Calu3 (cell line): ENCODE results near the gene LRRC8A. TPM values are rescaled to one million over a fixed set of nuclear protein-coding genes. Genes with fewer than 3 reads are reported as not detected.
A peak's percentile ranks its signal among the peaks of the same experiment; 100 is the strongest.

Source experiments
- Bru-seq: library from RNA; stranded (reverse); fragments of 400-500 nt; gene quantifications from one replicate; lab custom pipeline; 2021; lab: Mats Ljungman, UMichigan
- BruChase-seq, 2 experiments: library from RNA; stranded (reverse); fragments of 400-500 nt; gene quantifications; one replicate each; lab custom pipeline; 2021; lab: Mats Ljungman, UMichigan
- BruUV-seq: library from RNA; stranded (reverse); fragments of 400-500 nt; replicated peaks from 2 replicates; lab custom pipeline; 2021; lab: Mats Ljungman, UMichigan
- CTCF ChIA-PET: fragments of 300-600 bp; sonication (Branson Sonifier 250); formaldehyde crosslinking; loops from one replicate; lab custom pipeline; 2022; ENCODE audit warnings: antibody characterized with exemption; lab: Charles Lee
- DNase-seq: peaks from one replicate; pipeline ENCODE4 v3.0.0; 2022
- H3K27ac Mint-ChIP-seq: one replicate; pipeline ENCODE4 v1.8.0; 2022; ENCODE audit warnings: mixed read lengths; ENCODE audit not compliant: unreplicated experiment
- H3K27me3 Mint-ChIP-seq: one replicate; pipeline ENCODE4 v1.8.0; 2022; ENCODE audit warnings: mixed read lengths; ENCODE audit not compliant: unreplicated experiment
- H3K36me3 Mint-ChIP-seq: one replicate; pipeline ENCODE4 v1.8.0; 2022; ENCODE audit warnings: mild to moderate bottlenecking, moderate library complexity, mixed read lengths; ENCODE audit not compliant: insufficient read depth, unreplicated experiment
- H3K4me1 Mint-ChIP-seq: one replicate; pipeline ENCODE4 v1.8.0; 2022; ENCODE audit warnings: mild to moderate bottlenecking, low read depth, mixed read lengths; ENCODE audit not compliant: unreplicated experiment
- H3K4me3 Mint-ChIP-seq: one replicate; pipeline ENCODE4 v1.8.0; 2022; ENCODE audit warnings: mild to moderate bottlenecking, low read depth, moderate library complexity, mixed read lengths; ENCODE audit not compliant: unreplicated experiment
- H3K9me3 Mint-ChIP-seq: one replicate; pipeline ENCODE4 v1.8.0; 2022; ENCODE audit warnings: low read depth, mixed read lengths; ENCODE audit not compliant: unreplicated experiment
- CTCF ChIP-seq: fragments of 200-600 bp; IDR thresholded peaks from one replicate; pipeline ENCODE4 v1.8.0; 2022; ENCODE audit warnings: antibody characterized with exemption; ENCODE audit not compliant: unreplicated experiment
- intact Hi-C: fragments of 100-400 bp; cut with micrococcal nuclease; formaldehyde crosslinking; loops from one replicate; pipeline ENCODE4 v1.10.0; 2022; ENCODE audit not compliant: unreplicated experiment
- long read RNA-seq: library from polyadenylated mRNA; stranded (forward); transcript quantifications from one replicate; pipeline ENCODE4 v2.0.0, GENCODE V29; 2022
- total RNA-seq: library from RNA; stranded (reverse); gene quantifications from 2 replicates; pipeline ENCODE4 v1.2.3, GENCODE V29; 2022

LRRC8A gene
- 28.7 and 29.9 TPM in 2 replicates for total RNA-seq
- percentile 54 among the genes with signal in this experiment for Bru-seq, nascent RNA
- BruChase-seq, experiment 1, labeled RNA remaining after a 6-hour chase = percentile 66 among the genes with signal in this experiment
- percentile 65 among the genes with signal in this experiment for BruChase-seq, experiment 2, labeled RNA remaining after a 2-hour chase
- long read RNA-seq, full-length matches to known transcripts = 29 of 47 reads
- long read RNA-seq, partial matches to known transcripts = 7 of 47 reads
- long read RNA-seq, other reads (novel, unspliced or antisense) = 11 of 47 reads

- CTCF ChIA-PET = no interaction called here
- TF ChIP-seq CTCF = no peak
- Mint-ChIP-seq H3K4me1 (no peaks in the 10 kb centered on the region), H3K27ac (peak within 1 kb of the TSS; percentile 90), H3K27me3 (no peaks in the 10 kb centered on the region), H3K9me3 (no peaks in the 10 kb centered on the region), H3K36me3 (peaks cover 37% of the 10 kb centered on the region), H3K4me3 (peak within 1 kb of the TSS; percentile 85)
- no TSS peak for BruUV-seq
- peak; percentile 94 for DNase-seq
- intact Hi-C loops = loop anchor here (5.0 kb wide), 1 partner anchor 45 kb away; no protein-coding TSS in a partner anchor
Measured at GRCh38 chr9:128881884-128882676, at the start of gene LRRC8A, which contains the start of gene KYAT1. TSS of gene LRRC8A (plus strand) at chr9:128882133. CDS start at chr9:128907165, 25,032 bp downstream. TSS of gene KYAT1 (minus strand) at chr9:128881950. CDS start at chr9:128845405, 36,545 bp downstream.

- BruUV-seq = no TSS peak
- no peak for DNase-seq
- CTCF ChIA-PET = interaction anchor here (0.6 kb wide), 1 partner anchor 182 kb away, joined by 3 read pairs; no protein-coding TSS in a partner anchor
- TF ChIP-seq CTCF = no peak
- H3K4me1 Mint-ChIP-seq = peaks cover 4% of the 10 kb centered on the region
- no peak overlapping the region for H3K27ac Mint-ChIP-seq
- H3K9me3 Mint-ChIP-seq = no peaks in the 10 kb centered on the region
- H3K27me3 Mint-ChIP-seq = no peaks in the 10 kb centered on the region
- H3K4me3 Mint-ChIP-seq = no peak overlapping the region
- intact Hi-C loops = no loop called here
- peaks cover 14% of the 10 kb centered on the region for H3K36me3 Mint-ChIP-seq
Measured at GRCh38 chr9:128833696-128834095, 48.2 kb upstream of the LRRC8A start.

- intact Hi-C loops = no loop called here
- TF ChIP-seq CTCF = no peak
- no peaks in the 10 kb centered on the region for H3K4me1 Mint-ChIP-seq
- H3K27ac Mint-ChIP-seq = no peak overlapping the region
- no peaks in the 10 kb centered on the region for H3K27me3 Mint-ChIP-seq
- CTCF ChIA-PET = no interaction called here
- no peak overlapping the region for H3K4me3 Mint-ChIP-seq
- no peaks in the 10 kb centered on the region for H3K9me3 Mint-ChIP-seq
- no peak for DNase-seq
- no peaks in the 10 kb centered on the region for H3K36me3 Mint-ChIP-seq
- BruUV-seq = no TSS peak
Measured at GRCh38 chr9:128835246-128836210, 46.4 kb upstream of the LRRC8A start.
